RWPE2 (cell line): ENCODE data around the gene AZGP1.
"Not testable (repeated sequence)": the region's sequence is repeated elsewhere in the genome, so short reads cannot be mapped to it uniquely, and the experiment has no call there.

Experiments
- ATAC-seq: fragments of 200-7000 bp; cut with Tn5 transposase; 3 replicates; pipeline ENCODE4 v1.9.1; 2021; ENCODE audit warnings: low read depth
- DNase-seq: peaks from one replicate; pipeline ENCODE4 v3.0.0-alpha.2; 2020; ENCODE audit warnings: low spot score
- H3K27ac ChIP-seq: fragments of 450-650 bp; 2 replicates; pipeline ENCODE4 v1.5.1; 2017; ENCODE audit warnings: mild to moderate bottlenecking; ENCODE audit not compliant: poor library complexity, severe bottlenecking
- H3K27me3 ChIP-seq: fragments of 250-450 bp; sonication (Bioruptor Pico); 2 replicates; pipeline ENCODE4 v1.5.1; 2021; ENCODE audit warnings: mild to moderate bottlenecking, moderate library complexity; ENCODE audit not compliant: insufficient read depth, poor library complexity, severe bottlenecking
- H3K36me3 ChIP-seq: fragments of 250-450 bp; sonication (Bioruptor Pico); 2 replicates; pipeline ENCODE4 v1.5.1; 2020; ENCODE audit warnings: low read depth, mild to moderate bottlenecking, moderate library complexity
- H3K4me1 ChIP-seq: fragments of 250-450 bp; sonication (Bioruptor Pico); 2 replicates; pipeline ENCODE4 v1.5.1; 2021; ENCODE audit warnings: mild to moderate bottlenecking, moderate library complexity; ENCODE audit not compliant: insufficient read depth, poor library complexity, severe bottlenecking
- H3K4me3 ChIP-seq: fragments of 250-450 bp; sonication (Bioruptor Pico); 2 replicates; pipeline ENCODE4 v1.5.1; 2021; ENCODE audit warnings: mild to moderate bottlenecking, moderate library complexity; ENCODE audit not compliant: severe bottlenecking
- H3K9me3 ChIP-seq: fragments of 250-450 bp; sonication (Bioruptor Pico); 2 replicates; pipeline ENCODE4 v1.5.1; 2021; ENCODE audit warnings: mild to moderate bottlenecking, moderate library complexity; ENCODE audit not compliant: severe bottlenecking
- TF ChIP-seq, protein P1 (sequence below): fragments of 450-650 bp; IDR thresholded peaks from one replicate; pipeline ENCODE4 v1.5.1; 2017; ENCODE audit warnings: mild to moderate bottlenecking, moderate library complexity; ENCODE audit not compliant: poor library complexity, severe bottlenecking

Gene AZGP1

DNA sequence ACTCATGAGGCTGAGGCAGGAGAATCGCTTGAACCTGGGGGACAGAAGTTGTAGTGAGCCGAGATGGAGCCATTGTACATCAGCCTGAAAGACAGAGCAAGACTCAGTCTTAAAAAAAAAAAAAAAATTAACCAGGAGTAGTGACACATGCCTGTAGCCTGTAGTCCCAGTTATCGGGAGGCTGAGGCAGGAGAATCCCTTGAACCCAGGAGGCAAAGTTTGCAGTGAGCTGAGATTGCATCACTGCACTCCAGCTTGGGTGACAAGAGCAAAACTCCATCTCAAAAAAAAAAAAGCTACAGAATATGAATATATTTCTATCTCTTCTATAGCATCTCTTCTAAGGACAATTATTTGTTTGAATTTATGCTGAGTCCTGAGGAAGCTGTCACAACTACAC is 6.5 kb downstream of the AZGP1 start:
- no peak for ATAC-seq
- Histone ChIP-seq H3K4me1 (no peaks in the 10 kb centered on the region), H3K27ac (no peak overlapping the region), H3K27me3 (no peaks in the 10 kb centered on the region), H3K9me3 (no peaks in the 10 kb centered on the region), H3K4me3 (no peak overlapping the region), H3K36me3 (no peaks in the 10 kb centered on the region)
- TF ChIP-seq, protein P1, sequence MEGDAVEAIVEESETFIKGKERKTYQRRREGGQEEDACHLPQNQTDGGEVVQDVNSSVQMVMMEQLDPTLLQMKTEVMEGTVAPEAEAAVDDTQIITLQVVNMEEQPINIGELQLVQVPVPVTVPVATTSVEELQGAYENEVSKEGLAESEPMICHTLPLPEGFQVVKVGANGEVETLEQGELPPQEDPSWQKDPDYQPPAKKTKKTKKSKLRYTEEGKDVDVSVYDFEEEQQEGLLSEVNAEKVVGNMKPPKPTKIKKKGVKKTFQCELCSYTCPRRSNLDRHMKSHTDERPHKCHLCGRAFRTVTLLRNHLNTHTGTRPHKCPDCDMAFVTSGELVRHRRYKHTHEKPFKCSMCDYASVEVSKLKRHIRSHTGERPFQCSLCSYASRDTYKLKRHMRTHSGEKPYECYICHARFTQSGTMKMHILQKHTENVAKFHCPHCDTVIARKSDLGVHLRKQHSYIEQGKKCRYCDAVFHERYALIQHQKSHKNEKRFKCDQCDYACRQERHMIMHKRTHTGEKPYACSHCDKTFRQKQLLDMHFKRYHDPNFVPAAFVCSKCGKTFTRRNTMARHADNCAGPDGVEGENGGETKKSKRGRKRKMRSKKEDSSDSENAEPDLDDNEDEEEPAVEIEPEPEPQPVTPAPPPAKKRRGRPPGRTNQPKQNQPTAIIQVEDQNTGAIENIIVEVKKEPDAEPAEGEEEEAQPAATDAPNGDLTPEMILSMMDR: no peak
- no peak for DNase-seq

DNA sequence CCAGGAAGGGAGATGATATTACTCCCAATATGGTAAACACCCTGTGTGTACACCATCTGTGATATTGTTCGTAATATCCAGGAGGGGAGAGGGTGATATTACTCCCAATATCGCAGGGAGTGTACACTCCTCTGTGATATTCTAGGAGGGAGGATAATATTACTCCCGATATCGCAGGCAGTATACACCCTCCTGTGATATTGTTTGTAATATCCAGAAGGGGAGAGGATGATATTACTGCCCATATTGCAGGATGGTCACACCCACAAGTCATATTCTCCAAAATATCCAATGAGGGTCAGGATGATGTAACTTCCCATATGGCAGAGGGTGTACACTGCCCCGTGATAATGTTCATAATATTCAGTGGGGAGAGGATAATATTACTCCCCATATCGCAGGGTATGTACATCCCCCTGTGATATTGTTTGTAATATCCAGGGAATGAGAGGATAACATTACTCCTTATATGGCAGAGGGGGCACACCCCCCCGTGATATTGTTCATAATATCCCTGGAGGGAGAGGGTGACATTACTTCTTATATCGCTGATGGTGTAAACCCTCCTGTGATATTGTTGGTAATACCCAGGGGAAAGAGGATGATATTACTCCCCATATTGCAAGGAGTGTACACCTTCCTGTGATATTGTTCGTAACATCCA is 17.1 kb downstream of the AZGP1 start:
- H3K9me3 ChIP-seq: no peaks in the 10 kb centered on the region
- H3K27ac ChIP-seq: no peak overlapping the region
- ATAC-seq: no peak
- H3K4me1 ChIP-seq: peaks cover 5% of the 10 kb centered on the region
- TF ChIP-seq, protein P1: no peak
- H3K4me3 ChIP-seq: no peak overlapping the region
- peaks cover 39% of the 10 kb centered on the region for H3K27me3 ChIP-seq
- no peak for DNase-seq
- H3K36me3 ChIP-seq: no peaks in the 10 kb centered on the region

DNA sequence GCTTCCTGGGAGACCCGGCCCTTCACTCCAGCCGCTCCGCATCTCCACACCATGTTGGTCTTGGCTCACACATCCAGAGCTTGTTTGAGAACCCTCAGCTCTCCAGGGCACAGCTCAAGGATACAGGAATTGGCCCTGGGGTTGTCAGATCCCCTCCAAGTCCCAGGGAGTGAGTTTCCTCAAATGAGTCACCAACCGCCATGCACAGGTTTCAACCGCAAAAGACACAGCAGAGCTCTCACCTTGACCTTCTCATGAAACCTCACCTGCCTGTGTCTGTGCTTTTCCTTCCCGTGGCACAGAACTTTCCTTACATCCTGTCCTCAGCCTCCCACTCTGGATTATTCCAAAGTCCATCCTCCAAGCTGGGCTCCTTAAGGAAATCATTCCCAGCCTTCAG is 20.6 kb downstream of the AZGP1 start:
- H3K36me3 ChIP-seq: no peaks in the 10 kb centered on the region
- TF ChIP-seq, protein P1: no peak
- no peak overlapping the region for H3K4me3 ChIP-seq
- H3K9me3 ChIP-seq: no peaks in the 10 kb centered on the region
- no peak overlapping the region for H3K27ac ChIP-seq
- H3K4me1 ChIP-seq: peaks cover 8% of the 10 kb centered on the region
- H3K27me3 ChIP-seq: peaks cover 9% of the 10 kb centered on the region
- DNase-seq: no peak
- peak; percentile 66 for ATAC-seq

DNA sequence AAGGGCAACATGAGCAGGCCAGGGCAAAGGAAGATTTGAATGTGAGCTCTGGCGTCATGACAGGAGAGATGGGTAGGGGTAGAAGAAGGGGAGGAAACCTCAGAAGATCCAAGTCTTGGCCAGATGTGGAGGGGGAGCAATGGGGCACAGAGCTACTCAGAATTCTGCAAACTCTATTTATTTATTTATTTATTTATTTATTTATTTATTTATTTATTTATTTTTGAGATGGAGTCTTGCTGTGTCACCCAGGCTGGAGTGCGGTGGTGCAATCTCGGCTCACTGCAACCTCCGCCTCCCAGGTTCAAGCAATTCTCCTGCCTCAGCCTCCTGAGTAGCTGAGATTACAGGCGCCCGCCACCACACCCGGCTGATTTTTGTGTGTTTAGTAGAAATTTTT is 21.2 kb downstream of the AZGP1 start:
- H3K4me3 ChIP-seq, H3K36me3 ChIP-seq, ATAC-seq: not testable (repeated sequence)

DNA sequence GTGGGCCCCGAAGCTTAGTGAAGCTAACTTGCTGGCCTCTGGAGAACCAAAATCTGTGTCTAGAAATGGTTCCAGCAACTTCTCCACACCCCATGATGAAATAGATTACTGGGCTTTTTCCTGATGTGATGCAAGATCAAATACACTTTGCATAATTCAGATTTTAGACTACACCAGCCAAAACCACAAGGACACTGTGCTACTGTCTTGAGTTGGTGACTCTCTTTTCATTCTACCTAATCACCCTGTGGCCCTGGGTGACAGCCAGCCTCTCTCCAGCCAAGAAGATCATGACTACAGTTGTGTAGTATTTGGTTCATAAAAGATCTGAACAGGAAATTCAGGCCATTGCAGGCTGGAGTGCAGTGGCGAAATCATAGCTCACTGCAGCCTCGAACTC is 22.2 kb downstream of the AZGP1 start:
- DNase-seq (no peak), ATAC-seq (no peak)
- Histone ChIP-seq H3K4me1 (peaks cover 8% of the 10 kb centered on the region), H3K9me3 (no peaks in the 10 kb centered on the region), H3K27ac (no peak overlapping the region), H3K36me3 (no peaks in the 10 kb centered on the region), H3K4me3 (no peak overlapping the region), H3K27me3 (peaks cover 4% of the 10 kb centered on the region)
- TF ChIP-seq, protein P1: no peak

More for the DNA sequence above, 21.2 kb downstream of the AZGP1 start:
- H3K9me3 ChIP-seq, DNase-seq, H3K27ac ChIP-seq, H3K27me3 ChIP-seq, H3K4me1 ChIP-seq: not testable (repeated sequence)

DNA sequence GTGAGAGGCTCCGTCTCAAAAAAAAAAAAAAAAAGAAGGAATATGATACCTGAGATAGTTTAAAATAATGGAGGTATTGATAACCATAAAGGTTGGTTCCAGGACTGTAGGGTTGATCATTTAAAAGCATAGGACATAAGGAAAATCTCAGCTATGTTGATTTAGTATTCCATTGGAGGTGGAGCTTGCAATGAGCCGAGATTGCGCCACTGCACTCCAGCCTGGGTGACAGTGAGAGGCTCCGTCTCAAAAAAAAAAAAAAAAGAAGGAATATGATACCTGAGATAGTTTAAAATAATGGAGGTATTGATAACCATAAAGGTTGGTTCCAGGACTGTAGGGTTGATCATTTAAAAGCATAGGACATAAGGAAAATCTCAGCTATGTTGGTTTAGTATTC is 23.2 kb downstream of the AZGP1 start:
- not testable (repeated sequence) for H3K9me3 ChIP-seq, H3K27me3 ChIP-seq, H3K27ac ChIP-seq, H3K4me3 ChIP-seq, DNase-seq, H3K36me3 ChIP-seq, ATAC-seq, H3K4me1 ChIP-seq

DNA sequence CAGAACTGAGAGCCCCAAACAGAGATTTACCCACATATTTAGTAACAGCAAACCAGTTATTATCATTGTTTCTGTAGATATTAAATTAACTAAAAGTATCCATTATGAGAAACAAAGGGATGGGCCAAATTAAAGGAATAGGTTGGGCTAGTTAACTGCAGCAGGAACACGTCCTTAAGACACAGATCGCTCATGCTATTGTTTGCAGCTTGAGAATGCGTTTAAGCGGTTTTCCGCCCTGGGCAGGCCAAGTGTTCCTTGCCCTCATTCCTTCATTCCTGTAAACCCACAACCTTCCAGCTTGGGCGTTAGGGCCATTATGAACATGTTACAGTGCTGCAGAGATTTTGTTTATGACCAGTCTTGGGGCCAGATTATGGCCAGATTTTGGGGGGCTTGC is 25.0 kb downstream of the AZGP1 start:
- H3K27ac ChIP-seq, ATAC-seq: not testable (repeated sequence)

More for the DNA sequence above, 25.0 kb downstream of the AZGP1 start:
- not testable (repeated sequence) for H3K36me3 ChIP-seq, H3K27me3 ChIP-seq, H3K4me1 ChIP-seq, H3K9me3 ChIP-seq, H3K4me3 ChIP-seq, DNase-seq
